NCI-H2081 (cell line): Measurements from ENCODE around the gene LRCH4.

Experiments
- DNase-seq, 2 experiments: peaks; one replicate each; lab custom pipeline; 2025; lab: John Stamatoyannopoulos, UW

LRCH4 gene

DNA sequence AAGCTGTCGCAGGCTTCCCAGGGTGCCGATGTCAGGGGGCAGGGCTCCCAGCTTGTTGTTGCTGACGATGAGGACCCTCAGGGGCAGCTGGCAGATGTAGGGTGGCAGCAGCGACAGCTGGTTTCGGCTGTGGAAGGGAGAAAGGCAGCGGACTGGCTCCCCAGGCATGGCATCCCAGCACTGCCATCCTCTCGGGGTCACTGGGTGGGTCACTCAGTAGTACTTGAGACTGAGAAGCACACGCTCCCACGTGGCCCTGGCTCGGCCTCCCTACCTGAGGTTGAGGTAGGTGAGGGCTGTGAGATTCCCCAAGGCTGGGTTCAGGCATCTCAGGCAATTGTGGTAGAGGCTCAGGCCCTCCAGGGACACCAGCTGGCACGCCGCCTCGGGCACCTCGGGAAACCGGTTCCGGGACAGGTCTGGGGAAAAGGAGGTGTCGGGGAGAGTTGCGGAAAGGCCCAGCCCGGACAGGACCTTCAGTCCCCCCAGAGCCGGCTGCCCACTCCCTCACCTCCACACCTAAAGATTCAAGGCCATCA, 3.8 kb downstream of the LRCH4 start:
- no peak for DNase-seq

DNA sequence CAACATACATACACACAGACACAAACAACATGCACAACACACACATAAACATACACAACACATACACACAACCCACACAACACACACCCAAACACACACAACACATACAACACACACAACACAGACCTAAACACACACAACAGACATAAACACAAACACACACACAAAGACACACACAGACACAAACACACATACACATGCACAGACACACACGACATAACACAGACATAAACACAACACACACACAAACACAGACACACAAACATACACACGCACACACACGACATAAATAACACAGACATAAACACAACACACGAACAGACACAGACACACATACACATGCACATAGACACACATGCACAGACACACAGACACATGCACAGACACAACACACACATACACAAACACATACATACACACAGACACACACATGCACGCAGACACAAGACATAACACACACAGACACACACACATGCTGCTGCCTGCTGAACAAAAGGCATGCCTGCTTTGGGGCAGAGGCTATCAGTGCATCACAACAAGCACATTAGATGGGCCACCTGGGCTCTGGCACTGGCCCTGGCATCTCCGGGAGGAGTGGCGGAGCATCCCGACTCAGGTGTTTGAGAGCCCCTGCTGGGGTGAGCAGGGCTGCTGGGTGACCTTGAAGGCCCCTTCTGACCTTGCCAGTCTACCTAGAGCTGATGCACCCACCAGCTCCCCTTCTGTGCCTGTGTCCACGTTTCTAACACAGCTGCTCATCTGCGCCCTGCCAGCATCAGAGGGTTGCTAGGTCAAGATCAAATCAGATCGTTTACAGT, 5.3 kb downstream of the LRCH4 start:
- no peak for DNase-seq

DNA sequence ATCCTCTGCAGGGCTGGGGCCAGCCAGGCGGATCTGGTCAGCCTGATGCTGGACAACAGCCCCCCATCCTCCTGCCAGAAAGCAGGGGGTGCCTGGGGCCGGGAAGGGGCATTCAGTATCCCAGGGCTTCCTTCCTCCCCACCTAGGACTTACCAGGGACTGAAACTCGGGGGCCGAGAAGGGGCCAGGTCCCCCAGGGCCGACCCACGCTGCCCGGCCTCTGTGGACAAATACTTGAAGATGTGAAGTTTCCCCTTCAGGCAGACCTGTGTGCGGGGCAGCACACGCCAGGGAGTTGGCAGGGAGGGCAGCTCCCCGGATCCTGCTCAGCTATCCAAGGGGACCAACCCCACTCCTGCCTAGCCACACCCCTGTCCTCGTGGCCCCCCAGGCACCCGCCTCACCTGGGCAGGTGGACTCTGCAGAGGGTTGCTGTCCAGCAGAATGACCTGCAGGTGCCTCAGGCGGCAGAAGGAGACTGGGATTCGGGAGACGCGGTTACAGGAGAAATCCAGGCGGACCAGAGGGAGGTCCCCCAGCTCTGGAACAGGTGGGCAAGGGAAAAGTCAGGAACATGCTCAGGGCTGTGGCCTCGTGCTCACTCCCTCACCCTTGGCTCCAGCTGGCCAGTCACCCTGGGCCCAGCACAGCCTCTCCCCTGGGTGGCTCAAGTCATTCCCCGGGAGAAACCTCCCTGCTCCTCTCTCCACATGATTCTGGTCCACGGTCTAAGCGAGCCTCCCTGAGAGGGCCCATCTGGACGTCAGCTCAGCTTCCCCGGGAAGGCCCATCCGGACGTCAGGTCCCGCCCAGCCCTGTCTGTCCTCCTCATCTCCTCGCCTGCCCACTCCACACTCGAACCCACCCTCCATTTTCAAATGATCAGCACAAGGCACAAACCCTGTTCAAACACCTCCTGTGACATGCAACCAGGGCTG, 7.4 kb downstream of the LRCH4 start:
- DNase-seq = no peak

DNA sequence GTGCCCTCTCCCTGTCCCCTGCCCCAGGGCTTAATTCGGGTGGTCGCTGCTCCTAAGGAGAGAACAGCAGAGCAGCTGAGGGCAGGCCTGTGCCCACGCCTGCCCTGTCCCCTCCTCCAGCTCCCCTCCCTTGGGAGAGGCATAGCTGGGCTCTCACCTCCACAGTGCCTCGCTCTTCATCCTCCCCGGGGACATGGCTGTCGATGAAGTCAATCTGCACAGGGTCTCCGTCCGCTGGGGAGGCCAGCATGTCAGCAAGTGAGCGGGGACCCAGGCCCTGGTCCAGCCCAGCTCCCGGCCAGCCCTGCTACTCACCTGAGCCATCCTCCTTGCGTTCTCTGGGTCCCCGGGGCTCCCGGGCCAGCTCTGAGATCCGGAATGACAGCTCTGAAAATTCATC, 8.4 kb downstream of the LRCH4 start:
- DNase-seq = no peak

DNA sequence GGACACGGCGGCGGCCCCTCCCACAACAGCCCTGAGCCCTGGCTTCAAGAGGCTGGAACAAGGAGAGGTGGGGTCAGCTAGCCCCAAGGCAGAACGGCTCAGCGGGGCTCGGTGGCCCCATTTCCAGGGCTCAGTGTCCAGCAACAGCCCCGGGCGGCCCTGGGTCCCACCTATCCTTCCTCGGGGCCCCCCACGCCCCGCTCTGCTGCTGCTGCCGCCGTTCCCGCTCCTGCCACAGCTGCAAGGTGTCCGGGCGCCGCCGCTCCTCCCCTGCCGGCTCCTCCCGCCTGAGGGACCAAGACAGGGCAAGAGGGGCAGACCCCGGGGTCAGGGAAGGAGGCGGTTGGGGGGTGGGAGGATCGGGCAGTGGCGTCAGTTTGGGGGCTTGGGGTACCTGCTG, 8.8 kb downstream of the LRCH4 start:
- DNase-seq = no peak

DNA sequence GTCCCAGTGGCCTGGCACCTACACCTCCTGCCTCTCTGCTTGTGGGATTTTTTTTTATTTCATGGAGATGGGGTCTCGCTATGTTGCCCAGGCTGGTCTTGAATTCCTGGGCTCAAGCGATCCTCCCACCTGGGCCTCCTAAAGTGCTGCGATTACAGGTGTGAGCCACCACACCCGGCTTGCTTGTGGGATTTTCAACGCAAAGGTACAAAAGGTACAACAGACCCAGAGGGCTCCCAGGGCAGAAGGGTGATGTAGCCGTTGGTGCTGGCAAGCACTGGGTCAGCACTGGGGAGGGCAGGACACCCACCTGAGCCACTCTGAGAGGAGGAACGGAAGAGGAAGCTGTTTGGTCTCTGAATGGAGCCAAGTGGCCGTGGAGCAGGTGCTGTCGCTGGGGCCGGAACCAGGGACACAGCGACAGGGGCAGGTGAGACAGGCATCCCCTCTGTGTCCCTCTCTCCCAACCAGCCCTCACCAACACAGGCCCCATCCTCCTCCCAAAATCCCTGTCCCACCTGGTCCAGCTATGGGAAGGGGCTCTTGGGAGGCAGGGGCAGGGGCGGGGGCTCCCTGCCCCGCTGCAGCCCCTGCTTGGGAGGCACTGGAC, 9.4 kb downstream of the LRCH4 start:
- DNase-seq = no peak

DNA sequence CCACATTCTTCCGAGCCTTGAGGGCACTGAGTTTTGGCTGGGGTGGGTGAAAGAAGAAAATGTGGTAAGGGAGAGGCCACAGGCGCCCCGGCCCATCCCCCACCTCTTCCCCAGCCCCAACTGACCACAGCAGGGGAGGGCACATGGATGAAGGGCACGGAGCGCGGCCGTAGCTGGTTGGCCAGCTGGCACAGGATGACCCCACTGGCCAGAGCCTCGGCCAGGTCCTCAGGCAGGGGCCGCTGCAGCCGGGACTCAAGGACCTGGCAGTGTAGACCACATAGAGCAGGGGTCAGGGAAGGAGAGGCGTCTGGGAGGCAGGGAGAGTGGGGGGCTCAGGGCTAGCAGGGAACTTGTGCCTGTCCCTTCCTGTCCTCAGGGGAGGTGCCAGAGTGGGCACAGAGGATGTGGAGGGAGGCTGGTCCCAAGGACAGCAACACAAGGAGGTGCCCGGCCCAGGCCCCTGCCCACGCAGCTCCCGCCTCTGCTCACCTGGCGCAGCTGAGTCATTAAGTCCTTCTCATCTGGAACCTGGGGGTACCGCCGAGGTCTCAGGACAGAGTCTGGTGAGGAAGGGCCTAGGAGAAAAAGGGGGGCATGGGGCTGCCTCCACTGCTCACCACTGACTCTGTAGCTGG, 10.1 kb downstream of the LRCH4 start:
- no peak for DNase-seq

DNA sequence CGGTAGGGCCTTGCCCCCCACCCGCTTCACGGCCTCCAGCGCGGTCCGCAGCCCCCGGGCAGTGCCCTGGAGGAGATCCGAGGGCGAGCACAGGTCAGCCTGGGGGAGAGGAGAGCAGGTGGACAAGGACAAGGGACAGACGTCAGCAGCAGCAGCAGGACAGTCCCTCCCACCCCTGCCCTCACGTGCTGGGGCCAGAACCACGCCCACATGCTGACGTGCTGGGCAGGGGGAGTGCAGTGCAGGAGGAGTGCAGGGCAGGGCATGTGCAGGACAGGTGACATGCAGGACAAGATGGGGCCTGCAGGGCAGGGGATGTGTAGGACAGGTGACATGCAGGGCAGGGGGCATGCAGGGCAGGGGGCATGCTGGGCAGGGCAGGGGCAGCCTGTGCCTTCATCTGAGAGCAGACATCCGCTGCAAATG, 10.7 kb downstream of the LRCH4 start:
- DNase-seq = no peak

DNA sequence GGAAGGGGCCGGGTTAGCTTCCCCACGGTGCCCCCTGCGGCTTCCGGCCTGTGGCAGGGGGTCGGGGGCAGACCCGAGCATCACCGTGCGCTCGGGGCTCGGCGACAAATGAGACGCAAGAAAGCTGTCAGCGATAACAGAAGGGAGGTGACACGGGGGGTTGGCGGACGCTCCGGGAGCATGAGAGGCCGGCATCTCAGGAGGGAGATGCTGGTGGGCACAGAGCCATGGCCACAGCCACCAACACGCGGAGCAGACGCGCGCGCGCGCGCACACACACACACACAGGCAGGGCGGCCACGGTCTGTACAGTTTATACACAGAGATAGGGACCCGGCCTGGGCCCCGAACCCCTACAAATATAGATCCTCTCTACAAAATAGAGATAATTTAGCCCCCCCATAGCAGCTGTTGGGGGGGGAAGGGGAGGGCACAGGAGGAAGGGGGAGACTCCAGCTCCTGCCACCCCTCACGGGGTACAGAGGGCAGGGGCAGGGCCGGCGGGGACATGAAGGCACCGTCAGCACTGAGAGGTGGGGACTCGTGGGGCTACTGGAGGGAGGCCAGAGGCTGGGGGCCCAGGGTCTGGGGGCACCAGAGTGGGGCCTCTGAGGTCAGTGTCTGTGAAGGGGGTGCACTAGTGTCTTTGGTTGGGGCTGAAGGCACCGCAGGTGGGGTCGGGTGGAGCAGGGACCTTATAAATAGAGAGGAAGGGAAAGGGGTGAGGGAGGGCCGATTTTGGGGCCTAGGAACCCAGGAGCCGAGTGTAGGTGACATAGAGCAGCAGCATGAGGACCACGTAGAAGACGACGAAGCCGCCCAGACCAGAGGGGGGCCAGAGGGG, 11.3 kb downstream of the LRCH4 start:
- no peak for DNase-seq

DNA sequence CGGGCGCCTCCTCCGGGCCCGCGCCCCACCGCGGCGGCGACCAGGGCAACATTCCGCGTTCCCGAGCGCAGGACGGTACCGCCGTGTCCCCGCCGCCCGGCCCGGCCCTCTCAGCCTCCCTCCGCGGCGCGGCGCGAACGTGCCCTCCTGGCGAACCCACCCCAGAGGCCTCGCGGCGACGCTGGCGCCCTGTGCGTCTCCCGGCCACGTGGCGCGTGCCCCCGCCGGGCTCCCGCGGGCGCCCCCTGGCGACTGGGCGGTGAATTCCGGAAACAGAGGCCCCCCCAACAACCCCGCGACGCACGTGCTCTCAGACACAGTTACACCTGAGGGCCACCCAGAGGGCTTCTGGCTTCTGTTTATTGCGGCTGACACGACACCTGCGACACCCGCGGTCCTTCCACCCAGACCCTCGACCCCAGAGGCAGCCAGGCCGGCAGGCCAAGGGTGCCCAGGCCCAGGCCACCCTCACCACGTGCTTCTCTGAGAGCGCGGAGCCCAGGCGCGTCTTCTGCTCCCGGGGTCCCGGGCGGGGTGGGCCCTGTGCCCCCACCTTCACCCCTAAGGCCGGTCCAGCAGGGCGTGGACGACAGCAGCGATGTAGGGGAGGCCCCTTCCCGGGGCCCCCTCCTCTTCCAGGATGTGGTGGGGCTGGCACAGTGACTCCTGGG, 12.1 kb downstream of the LRCH4 start, which contains the start of gene SAP25:
TSS of gene SAP25 (minus strand) at position 210 of the 671 bp plus-strand sequence. CDS start at position 52, 158 bp downstream.
- no peak for DNase-seq

DNA sequence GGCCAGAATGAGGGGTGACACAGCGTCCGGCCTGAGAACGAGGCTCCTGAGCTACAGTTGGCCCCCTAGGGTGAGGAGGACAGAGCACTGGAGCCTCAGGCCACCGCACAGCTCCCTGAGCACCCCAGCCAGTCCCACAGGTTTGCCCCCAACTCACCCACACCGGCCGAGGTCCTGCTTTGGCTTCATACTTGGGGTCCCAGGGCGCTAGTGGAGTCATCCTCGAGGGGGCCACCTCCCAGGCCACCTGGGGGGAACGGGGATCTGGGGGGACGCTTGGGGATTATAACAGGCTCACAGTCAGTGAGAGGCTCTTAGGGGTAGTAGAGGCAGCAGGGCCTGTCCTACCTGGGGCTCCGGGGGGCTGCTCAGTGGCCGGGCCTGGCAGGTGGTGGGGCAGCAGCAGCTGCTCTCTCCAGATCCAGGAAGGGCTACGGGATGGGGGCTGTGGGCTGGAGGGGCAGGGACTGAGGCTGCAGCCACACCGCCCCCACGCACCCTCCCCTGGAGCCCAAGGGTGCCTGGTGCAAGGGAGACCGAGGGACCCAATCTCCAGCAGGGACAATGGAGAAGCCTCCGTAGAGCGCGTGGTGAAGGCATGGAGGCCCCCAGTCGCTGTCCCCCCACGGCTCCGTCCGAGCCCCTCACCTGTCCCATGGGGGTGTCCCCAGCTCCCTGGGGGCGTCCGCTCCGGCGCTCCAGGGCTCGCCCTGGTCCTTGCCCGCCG, 12.8 kb downstream of the LRCH4 start:
- DNase-seq = no peak

DNA sequence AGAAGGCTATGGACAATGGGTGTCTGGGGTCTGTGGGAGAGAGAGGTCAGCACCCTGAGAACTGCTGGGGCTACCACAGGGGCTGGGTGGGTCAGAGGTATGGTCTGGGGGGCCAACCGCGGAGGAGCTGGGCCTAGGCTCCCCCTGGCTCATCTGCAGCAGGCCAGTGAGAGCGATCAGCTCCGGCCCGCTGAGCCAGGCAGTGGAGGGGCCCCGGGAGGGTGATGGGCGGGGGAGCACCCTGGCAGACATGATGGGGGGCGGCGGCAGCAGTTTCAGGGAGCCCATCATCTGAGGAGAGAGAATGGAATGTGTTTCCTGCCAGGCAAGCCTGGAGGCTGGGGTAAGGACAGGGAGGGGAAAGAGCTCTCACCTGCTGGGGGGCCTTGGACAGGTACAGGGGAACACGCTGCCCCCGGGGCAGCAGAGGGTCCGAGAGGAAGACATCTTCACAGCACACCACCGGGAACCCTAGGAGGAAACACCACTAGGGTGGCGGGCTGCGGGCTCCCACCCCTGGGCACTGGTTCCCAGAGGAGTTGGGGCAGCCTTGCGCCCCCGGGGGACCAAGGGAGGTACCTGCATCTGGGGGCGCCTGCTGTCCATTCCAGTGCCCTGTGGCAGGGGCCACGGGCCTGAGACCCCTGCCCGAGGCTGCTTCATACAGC, 13.5 kb downstream of the LRCH4 start:
- DNase-seq = no peak

DNA sequence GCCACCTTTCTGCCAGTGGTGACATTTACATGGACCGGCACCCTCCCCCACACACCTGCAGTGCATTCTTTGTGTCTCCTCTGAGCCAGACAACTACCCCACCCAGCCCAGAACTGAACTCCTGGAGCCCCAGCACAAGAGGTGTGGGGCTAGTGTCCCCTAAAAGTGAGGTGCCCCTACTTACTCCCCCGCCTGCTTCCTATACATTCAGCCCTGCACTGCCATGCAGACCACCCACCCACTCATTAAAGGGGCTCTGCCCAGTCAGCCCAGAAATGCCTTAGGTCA, 14.2 kb downstream of the LRCH4 start:
- DNase-seq = no peak

DNA sequence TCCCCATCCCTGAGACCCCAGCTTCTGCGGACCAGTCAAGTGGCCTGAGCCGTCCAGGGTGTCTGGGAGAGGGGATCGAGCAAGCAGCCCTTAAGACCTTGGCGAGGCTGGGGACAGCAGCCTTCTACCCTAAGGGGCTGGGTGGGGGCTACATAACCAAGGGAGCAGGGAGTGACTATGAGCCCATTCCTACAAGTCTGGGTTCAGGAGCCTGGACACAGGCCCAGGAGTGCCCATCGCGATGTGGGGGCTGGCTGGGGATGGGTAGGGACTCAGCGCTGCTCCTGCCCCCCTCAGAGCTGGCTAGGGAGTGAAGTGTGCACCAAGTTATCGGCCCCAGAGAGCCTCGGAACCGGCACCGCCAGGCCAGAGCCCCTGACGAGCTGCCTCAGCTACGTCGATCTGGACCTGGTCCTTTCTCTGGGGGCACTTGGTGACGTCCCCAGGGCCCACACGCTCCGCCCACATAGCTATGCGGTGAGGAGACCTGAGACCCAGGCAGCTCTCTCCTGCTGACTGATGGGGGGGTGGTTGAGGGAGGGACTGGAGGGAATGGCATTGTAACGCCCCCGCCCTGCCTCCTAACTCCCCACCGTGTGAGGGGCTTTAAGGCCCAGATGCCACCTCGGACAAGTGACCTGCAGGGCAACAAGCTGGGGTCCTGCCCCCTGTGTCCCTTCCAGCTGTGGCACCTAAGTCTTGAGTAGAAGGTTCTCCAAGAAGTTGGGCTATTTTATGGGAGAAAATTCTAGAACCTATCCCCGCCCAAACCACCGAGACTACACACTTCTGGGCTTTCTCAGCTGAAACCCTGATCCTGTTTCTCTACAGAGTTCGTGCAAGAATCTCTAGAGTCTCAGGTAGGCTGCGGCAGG, 14.7 kb downstream of the LRCH4 start:
- DNase-seq = no peak

DNA sequence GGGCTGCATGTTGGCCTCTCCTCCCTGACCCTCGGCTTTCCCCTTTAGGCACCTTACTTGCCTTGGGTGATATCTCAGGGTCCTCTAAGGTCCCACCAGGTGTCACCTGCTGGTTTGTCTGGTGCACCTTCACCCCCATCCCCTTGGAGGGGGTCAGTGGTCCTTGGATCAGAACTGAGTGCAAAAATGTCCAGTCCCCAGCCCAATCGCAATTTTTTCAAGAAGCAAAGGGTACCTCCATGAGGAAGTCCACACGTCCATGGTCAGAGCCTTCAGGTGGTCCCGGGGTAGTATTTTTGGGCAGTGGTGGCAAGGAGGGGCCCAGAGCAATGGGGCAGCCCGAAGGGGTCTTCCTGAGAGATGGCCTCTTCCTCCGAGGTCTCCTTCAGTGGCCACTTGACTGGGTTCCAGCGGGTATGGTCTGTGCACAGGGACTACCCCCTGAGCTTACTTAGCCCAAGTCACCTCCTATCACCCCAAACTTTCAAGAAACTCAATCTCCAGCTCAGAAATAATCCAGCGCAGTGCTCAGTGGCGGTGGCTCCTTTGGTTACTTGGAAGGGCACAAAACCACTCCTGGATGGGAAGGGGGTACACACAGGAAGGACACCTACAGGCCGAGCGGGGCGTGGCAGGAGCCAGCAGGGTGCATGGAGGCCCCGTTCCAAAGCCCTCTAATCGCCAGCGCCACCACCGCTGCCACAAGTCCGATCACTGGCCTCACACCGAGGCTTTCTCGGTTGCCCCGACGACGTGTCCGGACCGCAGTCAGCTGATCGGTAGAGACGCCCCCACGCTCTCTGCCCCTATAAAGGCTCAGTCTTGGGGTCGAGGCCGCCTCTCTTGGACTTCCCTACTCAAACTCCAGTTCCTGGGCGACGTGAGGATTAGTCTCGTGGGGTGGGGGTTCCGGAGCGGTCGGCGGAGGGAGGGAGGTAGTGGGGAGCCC, 16.8 kb downstream of the LRCH4 start:
- DNase-seq = peak; percentile 33 to 34

DNA sequence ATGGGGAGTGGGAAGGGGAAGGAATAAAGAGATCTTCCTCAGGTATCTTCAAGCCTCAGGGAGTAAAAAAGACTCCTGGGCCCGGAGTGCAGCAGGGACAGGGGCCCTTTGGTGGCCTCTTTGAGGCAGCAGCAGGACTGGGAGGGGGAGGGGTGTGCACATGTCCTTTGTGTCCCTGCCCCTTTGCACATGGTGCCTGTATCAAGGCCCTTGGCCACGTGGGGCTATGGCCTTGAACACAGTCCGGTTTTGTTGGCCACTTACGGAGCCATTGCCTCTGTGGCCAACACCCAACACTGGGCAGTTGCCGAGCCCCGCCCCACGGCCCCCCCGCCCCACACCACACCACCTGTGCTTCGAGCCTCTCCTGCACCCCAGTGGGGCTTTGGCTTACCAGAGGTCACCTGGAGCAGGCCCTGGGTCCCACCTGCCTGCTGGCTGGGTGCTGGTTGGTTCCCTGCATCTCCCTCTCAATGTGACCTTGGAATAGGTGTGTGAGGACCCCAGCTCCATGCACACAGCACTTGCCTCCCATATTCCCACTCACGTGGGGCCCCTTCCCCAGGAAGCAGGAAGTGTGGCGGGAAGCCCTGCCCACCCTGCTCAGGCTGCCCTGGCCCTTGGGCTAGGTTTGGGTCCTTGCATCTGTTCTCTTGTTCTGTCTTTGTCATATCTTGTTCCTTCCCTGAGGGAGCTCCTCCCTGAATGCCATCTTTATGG, 17.6 kb downstream of the LRCH4 start:
- DNase-seq = no peak
